SK-N-SH (cell line): ENCODE measurements around the gene KRT9.

ENCODE experiments used
- CTCF ChIP-seq: fragments of 200-600 bp; sonication (generic); IDR thresholded peaks from 2 replicates; pipeline ENCODE4 v1.6.1; 2017; ENCODE audit warnings: antibody characterized with exemption, mild to moderate bottlenecking, moderate library complexity
- PBX3 ChIP-seq: IDR thresholded peaks from 2 replicates; pipeline ENCODE4; 2012

- TF ChIP-seq CTCF (no peak), PBX3 (no peak)
Observed at GRCh38 chr17:41544935-41545334, 26.9 kb downstream of the KRT9 start.
